PFSK-1 (cell line): ENCODE data around the gene MRPL14.

Source experiments
- FOXP2 ChIP-seq: optimal IDR thresholded peaks from 2 replicates; pipeline ENCODE3; 2011; ENCODE audit warnings: borderline replicate concordance, control low read depth, inconsistent platforms; ENCODE audit not compliant: insufficient read depth; ENCODE audit errors: extremely low read length, extremely low read depth
- POLR2AphosphoS5 ChIP-seq: IDR thresholded peaks from 2 replicates; pipeline ENCODE4 v1.6.1; 2012; ENCODE audit warnings: low read depth, mild to moderate bottlenecking, control low read depth, low read length, moderate library complexity
- REST ChIP-seq, 2 experiments: IDR thresholded peaks; 2 replicates each; pipeline versions ENCODE4 v1.6.1 to v1.8.0; 2011 to 2012; ENCODE audit warnings: low read depth in 2 of 2, low read length in 2 of 2, control low read depth in 1 of 2, inconsistent platforms in 1 of 2, mild to moderate bottlenecking in 1 of 2, moderate library complexity in 1 of 2; ENCODE audit not compliant: insufficient read depth in 1 of 2
- SIN3A ChIP-seq: IDR thresholded peaks from 2 replicates; pipeline ENCODE4 v1.6.1; 2012; ENCODE audit warnings: mild to moderate bottlenecking, low read length, moderate library complexity, borderline replicate concordance; ENCODE audit not compliant: insufficient read depth
- TAF1 ChIP-seq: IDR thresholded peaks from 2 replicates; pipeline ENCODE4 v1.6.1; 2012; ENCODE audit warnings: low read length, control low read depth, borderline replicate concordance; ENCODE audit not compliant: insufficient read depth

The MRPL14 gene

GRCh38 chr6:44086931-44087574 is 40.2 kb downstream of the MRPL14 start:
- TF ChIP-seq POLR2AphosphoS5, result no peak

- TF ChIP-seq TAF1, result no peak
- no peak for TF ChIP-seq REST (IDR thresholded peaks at IDR 0.05; ENCODE audit: insufficient read depth in 1 of 2, low read depth in 2 of 2, low read length in 2 of 2)
These were observed 42.0 kb downstream of the MRPL14 start for GRCh38 chr6:44085219-44085618.

GRCh38 chr6:44084231-44085014 is 42.8 kb downstream of the MRPL14 start:
- TF ChIP-seq FOXP2, result no peak
- TF ChIP-seq TAF1, result no peak
- TF ChIP-seq SIN3A, result no peak
- no peak for TF ChIP-seq POLR2AphosphoS5
- no peak for TF ChIP-seq REST (IDR thresholded peaks at IDR 0.05; ENCODE audit: insufficient read depth in 1 of 2, low read depth in 2 of 2, low read length in 2 of 2)

GRCh38 chr6:44082872-44083321 is 44.4 kb downstream of the MRPL14 start:
- TF ChIP-seq FOXP2 (no peak), TAF1 (no peak), SIN3A (no peak), POLR2AphosphoS5 (no peak), REST (IDR thresholded peaks at IDR 0.05; ENCODE audit: insufficient read depth in 1 of 2, low read depth in 2 of 2, low read length in 2 of 2) (no peak)

GRCh38 chr6:44081753-44082152 is 45.5 kb downstream of the MRPL14 start:
- no peak for TF ChIP-seq FOXP2
- TF ChIP-seq REST (IDR thresholded peaks at IDR 0.05; ENCODE audit: insufficient read depth in 1 of 2, low read depth in 2 of 2, low read length in 2 of 2), result no peak
- TF ChIP-seq POLR2AphosphoS5, result no peak
- TF ChIP-seq TAF1, result no peak
- no peak for TF ChIP-seq SIN3A
